A549 (cell line): ENCODE data around the gene QRICH1. TPM values are rescaled to one million over a fixed set of nuclear protein-coding genes. Genes with fewer than 3 reads are reported as not detected.
"Not testable (repeated sequence)": the region's sequence is repeated elsewhere in the genome, so short reads cannot be mapped to it uniquely, and the experiment has no call there.

Experiments used
- ATAC-seq, 2 experiments: fragments of 200-7000 bp in 1 of 2; fragments of >200 bp in 1 of 2; cut with Nextera tagmentation in 1 of 2; cut with Tn5 transposase in 1 of 2; 3 replicates each; pipeline versions ENCODE4 v1.8.0 to v1.9.1; 2018 to 2020; ENCODE audit warnings: mild to moderate bottlenecking in 1 of 2, moderate library complexity in 1 of 2
- CTCF ChIA-PET: fragments of 300-600 bp; sonication (Branson Sonifier 250); formaldehyde crosslinking; extraction: SDS; loops from one replicate; lab custom pipeline; 2021; ENCODE audit warnings: antibody characterized with exemption, inconsistent platforms; lab: Yijun Ruan, JAX
- POLR2A ChIA-PET: fragments of 350-600 bp; formaldehyde crosslinking; extraction: SDS; loops from one replicate; lab custom pipeline; 2021; ENCODE audit warnings: antibody characterized with exemption, inconsistent platforms; lab: Yijun Ruan, JAX
- DNase-seq, 2 experiments: peaks; one replicate each; pipeline versions ENCODE4 v3.0.0 to v3.0.0-alpha.2; 2011 to 2016; ENCODE audit warnings: low read depth in 1 of 2, low spot score in 1 of 2
- FAIRE-seq: peaks from 2 replicates; lab custom pipeline; 2011; peaks lifted over from hg19 to GRCh38; lab: Jason Lieb, UNC
- H3K27ac ChIP-seq, 2 experiments: fragments of >200 bp; sonication (Bioruptor Twin); formaldehyde crosslinking; 3 replicates each; pipeline ENCODE4 v1.5.1; 2016 to 2017
- H3K4me1 ChIP-seq: fragments of >200 bp; sonication (Bioruptor Twin); formaldehyde crosslinking; 3 replicates; pipeline ENCODE4 v1.6.1; 2016
- H3K4me2 ChIP-seq: fragments of >200 bp; sonication (Bioruptor Twin); formaldehyde crosslinking; 3 replicates; pipeline ENCODE4 v1.6.1; 2016
- H3K4me3 ChIP-seq: fragments of >200 bp; sonication (Bioruptor Twin); formaldehyde crosslinking; 3 replicates; pipeline ENCODE4 v1.5.1; 2016
- H3K9me3 ChIP-seq: fragments of >200 bp; sonication (Bioruptor Twin); formaldehyde crosslinking; 3 replicates; pipeline ENCODE4 v1.6.1; 2016
- BHLHE40 ChIP-seq: IDR thresholded peaks from 2 replicates; pipeline ENCODE4 v1.6.1; 2012; ENCODE audit warnings: low read depth, low read length, inconsistent platforms
- CEBPB ChIP-seq, 2 experiments: fragments of >200 bp in 1 of 2; sonication (Bioruptor Twin) in 1 of 2; formaldehyde crosslinking in 1 of 2; IDR thresholded peaks; 2 replicates each; pipeline ENCODE4 v1.6.1; 2012 to 2016
- CHD2 ChIP-seq: fragments of 150-350 bp; IDR thresholded peaks from 2 replicates; pipeline ENCODE4 v1.6.1; 2014; ENCODE audit warnings: low read length; ENCODE audit not compliant: partially characterized antibody
- EHMT2 ChIP-seq: fragments of 200-600 bp; sonication (generic); IDR thresholded peaks from 2 replicates; pipeline ENCODE4 v1.6.1; 2016; ENCODE audit warnings: antibody characterized with exemption, low read depth, mild to moderate bottlenecking, moderate library complexity
- EP300 ChIP-seq, 2 experiments: fragments of >200 bp; sonication (Bioruptor Twin); formaldehyde crosslinking; IDR thresholded peaks; 2 replicates in 1 of 2; 3 replicates in 1 of 2; pipeline ENCODE4 v1.6.1; 2016 to 2017
- GATA3 ChIP-seq: IDR thresholded peaks from 2 replicates; pipeline ENCODE4 v1.6.1; 2012; ENCODE audit warnings: borderline replicate concordance
- HOXA7 ChIP-seq: fragments of 250-450 bp; sonication (Bioruptor Pico); IDR thresholded peaks from 2 replicates; pipeline ENCODE4 v1.5.0; 2020; ENCODE audit warnings: mild to moderate bottlenecking, moderate library complexity
- HOXB13 ChIP-seq: fragments of 250-450 bp; sonication (Bioruptor Pico); IDR thresholded peaks from 2 replicates; pipeline ENCODE4 v1.5.0; 2020; ENCODE audit warnings: low read depth, mild to moderate bottlenecking, moderate library complexity
- HOXB5 ChIP-seq: fragments of 250-450 bp; sonication (Bioruptor Pico); IDR thresholded peaks from 2 replicates; pipeline ENCODE4 v1.5.0; 2020; ENCODE audit warnings: mild to moderate bottlenecking, moderate library complexity
- JUN ChIP-seq, 2 experiments: fragments of >200 bp; sonication (Bioruptor Twin); formaldehyde crosslinking; IDR thresholded peaks; 2 replicates in 1 of 2; 3 replicates in 1 of 2; pipeline ENCODE4 v1.6.1; 2016 to 2017
- MAZ ChIP-seq: fragments of 150-350 bp; IDR thresholded peaks from 2 replicates; pipeline ENCODE4 v1.6.1; 2014; ENCODE audit warnings: antibody characterized with exemption, low read depth, low read length, borderline replicate concordance
- PHF8 ChIP-seq: fragments of 200-600 bp; sonication (generic); IDR thresholded peaks from 2 replicates; pipeline ENCODE4 v1.6.1; 2016; ENCODE audit warnings: low read depth, mild to moderate bottlenecking, antibody characterized with exemption, moderate library complexity, borderline replicate concordance
- SMC3 ChIP-seq: fragments of >200 bp; sonication (Bioruptor Twin); formaldehyde crosslinking; IDR thresholded peaks from 3 replicates; pipeline ENCODE4 v1.6.1; 2018; ENCODE audit warnings: inconsistent platforms
- WGBS: methylation state at CpG from one replicate; pipeline ENCODE4 v1.1.6; 2017; ENCODE audit errors: missing lambda C conversion rate; 5-methylcytosine and 5-hydroxymethylcytosine counted together
- polyA plus RNA-seq, 4 experiments: library from polyadenylated mRNA; depleted of rRNA in 3 of 4; stranded (reverse); fragments of >200 nt; fragmentation: RNase III in 1 of 4; extraction: RNeasy Plus Mini Kit Qiagen cat#74134 plus additional on column Dnase treatment in 1 of 4; gene quantifications; 2 replicates in 3 of 4; 3 replicates in 1 of 4; pipeline ENCODE4 v1.2.3, GENCODE V29; 2011 to 2017
- TF ChIP-seq, protein P1 (sequence below): fragments of 250-450 bp; sonication (Bioruptor Pico); IDR thresholded peaks from 2 replicates; pipeline ENCODE4 v1.5.0; 2020; ENCODE audit warnings: low read depth, mild to moderate bottlenecking, moderate library complexity
- TF ChIP-seq, protein P2 (sequence below): fragments of 200-600 bp; sonication (generic); IDR thresholded peaks from 2 replicates; pipeline ENCODE4 v1.6.1; 2016; ENCODE audit warnings: antibody characterized with exemption, mild to moderate bottlenecking, moderate library complexity
- TF ChIP-seq, protein P3 (sequence below): fragments of >200 bp; sonication (Bioruptor Twin); formaldehyde crosslinking; IDR thresholded peaks from 3 replicates; pipeline ENCODE4 v1.6.1; 2016
- TF ChIP-seq, protein P4 (sequence below): fragments of 450-650 bp; IDR thresholded peaks from 2 replicates; pipeline ENCODE4 v1.6.1; 2014; ENCODE audit warnings: antibody characterized with exemption
- TF ChIP-seq, protein P5 (sequence below): IDR thresholded peaks from 2 replicates; pipeline ENCODE4 v1.6.1; 2012; ENCODE audit warnings: low read depth, borderline replicate concordance

The QRICH1 gene
- polyA plus RNA-seq, 2 of the 4 experiments (the other 2 are of a cell fraction): 47.9 to 53.8 TPM

DNA sequence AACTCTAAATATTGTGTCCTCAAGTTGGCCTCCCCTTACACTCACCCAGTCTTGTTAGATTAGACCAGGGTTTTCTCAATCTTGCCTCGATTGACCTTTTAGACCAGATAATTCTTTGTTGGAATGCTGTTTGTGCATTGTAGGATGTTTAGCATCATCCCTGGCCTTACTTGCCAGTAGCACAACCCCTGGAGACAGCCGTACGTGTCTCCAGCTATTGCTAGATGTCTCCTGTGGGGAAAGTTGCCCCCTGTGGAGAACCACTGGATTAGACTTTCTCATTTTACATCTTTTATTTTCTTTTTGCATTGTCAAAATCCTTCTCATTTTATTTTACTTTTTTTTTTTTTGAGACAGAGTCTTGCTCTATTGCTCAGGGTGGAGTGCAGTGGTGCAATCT is 84.5 kb downstream of the QRICH1 start (continued):
- TF ChIP-seq, protein P1, sequence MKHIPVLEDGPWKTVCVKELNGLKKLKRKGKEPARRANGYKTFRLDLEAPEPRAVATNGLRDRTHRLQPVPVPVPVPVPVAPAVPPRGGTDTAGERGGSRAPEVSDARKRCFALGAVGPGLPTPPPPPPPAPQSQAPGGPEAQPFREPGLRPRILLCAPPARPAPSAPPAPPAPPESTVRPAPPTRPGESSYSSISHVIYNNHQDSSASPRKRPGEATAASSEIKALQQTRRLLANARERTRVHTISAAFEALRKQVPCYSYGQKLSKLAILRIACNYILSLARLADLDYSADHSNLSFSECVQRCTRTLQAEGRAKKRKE (CRISPR knock-in tag): no peak
- no peak for TF ChIP-seq HOXA7
- no peak for TF ChIP-seq HOXB5 (CRISPR knock-in tag)
- TF ChIP-seq CEBPB (IDR thresholded peaks at IDR 0.05): no peak

DNA sequence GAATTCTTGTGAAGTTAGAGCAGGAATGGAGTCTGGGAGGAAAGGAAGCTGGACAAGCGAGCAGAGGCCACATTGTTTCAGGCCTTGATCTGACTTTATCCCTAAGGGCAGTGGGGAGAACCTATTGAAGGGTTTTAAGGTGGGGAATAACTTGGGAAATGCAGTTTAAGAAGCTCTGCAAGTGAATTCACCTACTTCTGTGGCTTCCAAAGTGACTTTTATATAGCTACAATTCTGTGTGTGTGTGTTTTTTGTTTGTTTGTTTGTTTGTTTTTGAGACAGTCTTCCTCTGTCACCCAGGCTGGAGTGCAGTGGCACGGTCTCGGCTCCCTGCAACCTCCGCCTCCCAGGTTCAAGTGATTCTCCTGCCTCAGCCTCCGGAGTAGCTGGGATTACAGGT is 85.2 kb downstream of the QRICH1 start:
- peak overlapping the region in 1 of 2 experiments; percentile 98; a peak in 1 of 6 replicates for H3K27ac ChIP-seq
- H3K4me2 ChIP-seq: peak overlapping the region; percentile 99
- FAIRE-seq, H3K9me3 ChIP-seq, ATAC-seq, DNase-seq: not testable (repeated sequence)
- ChIA-PET CTCF (interaction anchor here (1.1 to 30.1 kb wide), 3 partner anchors 10 to 27 kb away, joined by 4 to 385 read pairs (median 65); partner anchors contain the start of genes DALRD3, NDUFAF3 and P4HTM), POLR2A (interaction anchor here (0.6 to 4.1 kb wide), 3 partner anchors 11 to 458 kb away, joined by 4 to 57 read pairs (median 8); partner anchors contain the start of gene NDUFAF3)
- peaks cover 21% of the 10 kb centered on the region; the same call in 2 of the 3 replicates for H3K4me1 ChIP-seq
- 96% methylated on average over 5 of the region's 5 CpGs for WGBS
- peak overlapping the region; percentile 100; the same call in 1 of the 3 replicates for H3K4me3 ChIP-seq

DNA sequence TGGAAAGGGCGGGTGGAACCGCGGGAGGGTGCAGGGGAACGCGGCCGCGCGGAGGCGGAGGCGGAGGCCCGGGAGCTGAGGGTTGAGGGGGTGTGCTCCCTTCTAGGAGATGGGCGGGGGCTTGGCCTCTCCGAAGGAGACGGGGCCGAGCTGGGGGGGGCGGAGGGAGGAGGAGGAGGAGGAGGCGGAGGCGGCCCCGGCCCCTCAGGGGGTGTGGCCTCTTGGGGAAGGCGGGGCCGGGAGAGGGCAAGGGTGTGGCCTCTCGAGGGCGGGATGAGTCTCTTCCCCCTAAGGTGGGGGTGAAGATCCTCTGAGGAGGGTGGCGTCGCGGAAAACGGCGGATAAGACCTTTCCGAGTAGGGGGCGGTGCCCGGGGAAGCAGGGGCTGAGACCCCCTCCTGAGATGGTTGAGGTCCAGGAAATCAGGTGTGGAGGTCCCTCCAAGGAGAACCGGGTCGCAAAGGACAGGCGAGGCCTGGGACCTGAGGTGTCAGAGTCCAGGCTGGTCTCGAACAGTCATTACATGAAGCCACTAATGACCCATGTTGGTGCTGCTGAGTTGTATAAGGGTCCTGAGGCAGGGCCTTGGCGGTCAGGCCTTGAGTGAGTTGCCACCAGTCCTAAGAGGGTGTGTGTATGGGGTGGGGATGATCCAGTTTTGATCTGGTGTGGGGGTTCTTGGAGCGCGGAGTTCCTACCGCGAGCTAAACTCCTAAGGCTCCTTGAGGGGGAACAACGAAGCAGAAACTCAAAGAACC is 85.9 kb downstream of the QRICH1 start:
- Histone ChIP-seq H3K4me3 (peak overlapping the region; percentile 100), H3K9me3 (no peaks in the 10 kb centered on the region), H3K4me1 (peaks cover 21% of the 10 kb centered on the region; the same call in 2 of the 3 replicates), H3K4me2 (peak overlapping the region; percentile 99), H3K27ac (peak overlapping the region; percentile 98 to 100)
- ChIA-PET CTCF (interaction anchor here (1.1 to 30.1 kb wide), 4 partner anchors 11 to 27 kb away, joined by 3 to 385 read pairs (median 34); partner anchors contain the start of genes DALRD3, NDUFAF3 and P4HTM), POLR2A (interaction anchor here (0.6 to 4.1 kb wide), 11 partner anchors 9 to 458 kb away, joined by 3 to 57 read pairs (median 7); partner anchors contain the start of genes ARIH2, DALRD3, IMPDH2 and NDUFAF3)
- FAIRE-seq (no peak), DNase-seq (peak; percentile 62 to 83), ATAC-seq (peak; percentile 62 to 77)
- TF ChIP-seq MAZ (peak; percentile 43; the same call in 1 of the 2 replicates), BHLHE40 (no peak), EHMT2 (no peak)
- 45% methylated on average over 13 of the region's 41 CpGs for WGBS

DNA sequence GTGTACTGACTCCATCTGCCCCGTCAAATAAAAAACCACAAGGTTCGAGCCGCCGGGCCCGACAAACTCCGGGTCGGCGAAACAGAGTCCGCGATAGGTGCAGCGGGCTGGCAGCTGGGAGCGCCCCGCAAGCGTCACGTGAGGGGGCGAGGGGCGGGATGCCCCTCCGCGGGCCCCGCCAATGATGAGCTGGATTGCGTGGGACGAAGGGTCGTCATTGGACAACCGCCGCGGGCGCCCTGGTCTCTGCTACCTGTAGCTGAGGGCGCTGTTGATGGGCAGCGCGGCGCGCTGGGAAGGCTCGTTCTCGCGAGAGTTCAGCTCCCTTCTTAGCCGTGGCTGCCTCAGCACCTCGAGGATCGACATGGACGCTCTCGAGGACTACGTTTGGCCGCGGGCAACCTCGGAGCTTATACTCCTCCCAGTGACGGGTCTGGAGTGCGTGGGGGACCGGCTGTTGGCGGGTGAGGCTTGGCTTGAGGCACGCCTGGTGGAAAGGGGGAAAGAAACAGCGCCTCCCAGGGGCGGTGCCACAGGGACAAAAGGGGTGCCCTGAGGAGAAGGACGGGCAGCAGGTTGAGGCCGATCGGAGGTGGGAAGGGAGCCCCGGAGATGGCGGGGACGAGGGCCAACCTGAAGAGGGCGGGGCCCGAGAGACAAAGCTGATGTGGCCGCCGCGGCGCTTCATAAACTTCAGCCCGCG is 86.7 kb downstream of the QRICH1 start, which contains the start of gene WDR6:
Gene WDR6 (plus strand): TSS at position 324 of the 703 bp plus-strand sequence. CDS start 41 bp downstream, at position 365.
- WGBS: 2% methylated on average over 18 of the region's 65 CpGs
- ChIA-PET POLR2A (interaction anchor here (0.8 to 4.1 kb wide), 12 partner anchors 10 to 175 kb away, joined by 3 to 57 read pairs (median 6); partner anchors contain the start of genes ARIH2, DALRD3, IMPDH2 and NDUFAF3), CTCF (interaction anchor here (0.5 to 30.1 kb wide), 6 partner anchors 12 to 472 kb away, joined by 3 to 385 read pairs (median 4); partner anchors contain the start of genes DALRD3, NDUFAF3 and P4HTM)
- Histone ChIP-seq H3K27ac (peak within 1 kb of the TSS; percentile 98 to 100), H3K4me2 (peak within 1 kb of the TSS; percentile 99), H3K9me3 (no peaks in the 10 kb centered on the region), H3K4me1 (peaks cover 21% of the 10 kb centered on the region; the same call in 2 of the 3 replicates), H3K4me3 (peak within 1 kb of the TSS; percentile 100)
- no peak for FAIRE-seq
- ATAC-seq: peak; percentile 83 to 94
- DNase-seq: peak; percentile 91 to 96
- TF ChIP-seq EP300 (IDR thresholded peaks at IDR 0.05) (no peak), JUN (IDR thresholded peaks at IDR 0.05) (peak in 1 of 2 experiments; percentile 74; a peak in 3 of 5 replicates), HOXB13 (CRISPR knock-in tag) (peak; percentile 31; the same call in 1 of the 2 replicates), PHF8 (peak; percentile 56; the same call in 1 of the 2 replicates), GATA3 (peak; percentile 48; the same call in 1 of the 2 replicates), CHD2 (peak; percentile 93), SMC3 (no peak), HOXB5 (CRISPR knock-in tag) (peak; percentile 37; the same call in 1 of the 2 replicates)
- TF ChIP-seq, protein P2, sequence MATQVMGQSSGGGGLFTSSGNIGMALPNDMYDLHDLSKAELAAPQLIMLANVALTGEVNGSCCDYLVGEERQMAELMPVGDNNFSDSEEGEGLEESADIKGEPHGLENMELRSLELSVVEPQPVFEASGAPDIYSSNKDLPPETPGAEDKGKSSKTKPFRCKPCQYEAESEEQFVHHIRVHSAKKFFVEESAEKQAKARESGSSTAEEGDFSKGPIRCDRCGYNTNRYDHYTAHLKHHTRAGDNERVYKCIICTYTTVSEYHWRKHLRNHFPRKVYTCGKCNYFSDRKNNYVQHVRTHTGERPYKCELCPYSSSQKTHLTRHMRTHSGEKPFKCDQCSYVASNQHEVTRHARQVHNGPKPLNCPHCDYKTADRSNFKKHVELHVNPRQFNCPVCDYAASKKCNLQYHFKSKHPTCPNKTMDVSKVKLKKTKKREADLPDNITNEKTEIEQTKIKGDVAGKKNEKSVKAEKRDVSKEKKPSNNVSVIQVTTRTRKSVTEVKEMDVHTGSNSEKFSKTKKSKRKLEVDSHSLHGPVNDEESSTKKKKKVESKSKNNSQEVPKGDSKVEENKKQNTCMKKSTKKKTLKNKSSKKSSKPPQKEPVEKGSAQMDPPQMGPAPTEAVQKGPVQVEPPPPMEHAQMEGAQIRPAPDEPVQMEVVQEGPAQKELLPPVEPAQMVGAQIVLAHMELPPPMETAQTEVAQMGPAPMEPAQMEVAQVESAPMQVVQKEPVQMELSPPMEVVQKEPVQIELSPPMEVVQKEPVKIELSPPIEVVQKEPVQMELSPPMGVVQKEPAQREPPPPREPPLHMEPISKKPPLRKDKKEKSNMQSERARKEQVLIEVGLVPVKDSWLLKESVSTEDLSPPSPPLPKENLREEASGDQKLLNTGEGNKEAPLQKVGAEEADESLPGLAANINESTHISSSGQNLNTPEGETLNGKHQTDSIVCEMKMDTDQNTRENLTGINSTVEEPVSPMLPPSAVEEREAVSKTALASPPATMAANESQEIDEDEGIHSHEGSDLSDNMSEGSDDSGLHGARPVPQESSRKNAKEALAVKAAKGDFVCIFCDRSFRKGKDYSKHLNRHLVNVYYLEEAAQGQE: peak; percentile 86
- TF ChIP-seq, protein P3, sequence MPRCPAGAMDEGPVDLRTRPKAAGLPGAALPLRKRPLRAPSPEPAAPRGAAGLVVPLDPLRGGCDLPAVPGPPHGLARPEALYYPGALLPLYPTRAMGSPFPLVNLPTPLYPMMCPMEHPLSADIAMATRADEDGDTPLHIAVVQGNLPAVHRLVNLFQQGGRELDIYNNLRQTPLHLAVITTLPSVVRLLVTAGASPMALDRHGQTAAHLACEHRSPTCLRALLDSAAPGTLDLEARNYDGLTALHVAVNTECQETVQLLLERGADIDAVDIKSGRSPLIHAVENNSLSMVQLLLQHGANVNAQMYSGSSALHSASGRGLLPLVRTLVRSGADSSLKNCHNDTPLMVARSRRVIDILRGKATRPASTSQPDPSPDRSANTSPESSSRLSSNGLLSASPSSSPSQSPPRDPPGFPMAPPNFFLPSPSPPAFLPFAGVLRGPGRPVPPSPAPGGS: peak; percentile 66; the same call in 2 of the 3 replicates
- TF ChIP-seq, protein P4, sequence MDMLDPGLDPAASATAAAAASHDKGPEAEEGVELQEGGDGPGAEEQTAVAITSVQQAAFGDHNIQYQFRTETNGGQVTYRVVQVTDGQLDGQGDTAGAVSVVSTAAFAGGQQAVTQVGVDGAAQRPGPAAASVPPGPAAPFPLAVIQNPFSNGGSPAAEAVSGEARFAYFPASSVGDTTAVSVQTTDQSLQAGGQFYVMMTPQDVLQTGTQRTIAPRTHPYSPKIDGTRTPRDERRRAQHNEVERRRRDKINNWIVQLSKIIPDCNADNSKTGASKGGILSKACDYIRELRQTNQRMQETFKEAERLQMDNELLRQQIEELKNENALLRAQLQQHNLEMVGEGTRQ: peak; percentile 96
- TF ChIP-seq, protein P5, sequence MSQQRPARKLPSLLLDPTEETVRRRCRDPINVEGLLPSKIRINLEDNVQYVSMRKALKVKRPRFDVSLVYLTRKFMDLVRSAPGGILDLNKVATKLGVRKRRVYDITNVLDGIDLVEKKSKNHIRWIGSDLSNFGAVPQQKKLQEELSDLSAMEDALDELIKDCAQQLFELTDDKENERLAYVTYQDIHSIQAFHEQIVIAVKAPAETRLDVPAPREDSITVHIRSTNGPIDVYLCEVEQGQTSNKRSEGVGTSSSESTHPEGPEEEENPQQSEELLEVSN: peak; percentile 49; the same call in 1 of the 2 replicates
